ENCODE results near the gene NYNRIN.

- no peak for TF ChIP-seq CTCF (IDR thresholded peaks at IDR 0.05; ENCODE audit: low read length)
- no peak for TF ChIP-seq EZH2 (IDR thresholded peaks at IDR 0.05; ENCODE audit: borderline replicate concordance, low read length)
These were observed 65.3 kb downstream of the NYNRIN start for GRCh38 chr14:24463884-24464785.
